SIG-M5 (cell line): Measurements from ENCODE around the gene PXK.
A peak's percentile ranks its signal among the peaks of the same experiment; 100 is the strongest.
"Not testable (repeated sequence)": the region's sequence is repeated elsewhere in the genome, so short reads cannot be mapped to it uniquely, and the experiment has no call there.

Experiments used
- DNase-seq: peaks from one replicate; lab custom pipeline; 2025; lab: John Stamatoyannopoulos, UW

Gene PXK

GRCh38 chr3:58332575-58333188 is at the start of gene PXK:
TSS of gene PXK (plus strand) at chr3:58332892. CDS start at chr3:58332989, 97 bp downstream.
- DNase-seq = no peak

DNA sequence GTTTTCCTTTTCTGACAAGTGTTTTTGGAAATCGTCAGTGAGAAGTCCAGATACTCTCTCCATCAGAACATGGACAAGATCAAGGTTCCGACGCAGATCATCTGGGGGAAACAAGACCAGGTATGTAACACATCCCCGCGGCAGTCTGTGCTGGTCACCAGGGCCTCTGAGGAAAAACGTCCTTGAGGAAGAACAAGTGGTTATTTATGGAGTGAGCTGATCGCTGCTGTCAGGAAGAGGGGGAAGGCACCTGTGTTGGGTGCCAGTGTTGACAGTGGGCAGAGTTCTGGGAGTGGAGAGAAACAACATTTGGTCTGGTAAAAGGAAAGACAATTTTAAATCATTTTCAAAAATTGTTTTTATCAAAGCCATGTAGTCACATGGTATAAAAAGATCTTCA is 47.4 kb upstream of the PXK start:
- no peak for DNase-seq

GRCh38 chr3:58287354-58287753 is 45.3 kb upstream of the PXK start:
- DNase-seq = no peak

DNA sequence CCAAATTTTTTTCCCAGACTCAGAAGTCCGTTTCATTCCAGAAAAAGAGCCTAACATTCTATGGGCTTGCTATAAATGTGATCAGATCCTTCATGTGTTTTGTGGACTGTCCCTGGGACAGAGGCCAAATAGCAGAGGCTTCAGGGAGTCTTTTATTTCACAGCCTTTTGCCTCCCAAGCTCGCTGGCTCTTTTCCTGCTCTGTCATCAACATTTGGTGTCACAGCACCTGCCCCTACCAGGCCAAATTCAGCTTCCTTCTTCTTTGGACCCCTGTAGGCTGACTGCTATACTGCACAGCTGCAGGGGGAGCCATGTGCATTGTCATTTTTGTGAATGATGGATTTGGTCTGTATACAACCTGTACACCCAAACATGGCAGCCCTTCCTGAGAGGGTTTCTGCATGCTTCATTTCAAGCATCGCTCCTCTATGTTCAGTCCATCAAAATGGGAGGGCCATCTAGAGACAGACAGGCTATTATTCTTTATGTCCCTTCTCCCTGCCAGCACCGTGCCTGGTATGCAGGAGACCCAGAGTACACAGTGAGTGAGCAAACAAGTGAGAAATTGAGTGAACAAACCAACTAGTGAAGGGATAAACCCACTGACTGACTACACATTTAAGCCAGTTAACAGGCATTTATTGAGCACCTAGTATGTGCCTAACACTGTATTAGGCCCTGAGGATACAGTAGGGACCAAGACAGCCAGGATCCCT is 44.5 kb upstream of the PXK start:
- no peak for DNase-seq

GRCh38 chr3:58288964-58289613 is 43.6 kb upstream of the PXK start:
- DNase-seq = not testable (repeated sequence)

DNA sequence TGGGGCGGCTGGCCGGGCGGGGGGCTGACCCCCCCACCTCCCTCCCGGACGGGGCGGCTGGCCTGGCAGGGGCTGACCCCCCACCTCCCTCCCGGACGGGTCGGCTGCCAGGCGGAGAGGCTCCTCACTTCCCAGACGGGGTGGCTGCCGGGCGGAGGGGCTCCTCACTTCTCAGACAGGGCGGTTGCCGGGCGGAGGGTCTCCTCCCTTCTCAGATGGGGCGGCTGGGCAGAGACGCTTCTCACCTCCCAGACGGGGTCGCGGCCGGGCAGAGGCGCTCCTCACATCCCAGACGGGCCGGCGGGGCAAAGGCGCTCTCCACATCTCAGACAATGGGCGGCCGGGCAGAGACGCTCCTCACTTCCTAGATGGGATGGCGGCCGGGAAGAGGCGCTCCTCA is 42.2 kb upstream of the PXK start:
- not testable (repeated sequence) for DNase-seq

DNA sequence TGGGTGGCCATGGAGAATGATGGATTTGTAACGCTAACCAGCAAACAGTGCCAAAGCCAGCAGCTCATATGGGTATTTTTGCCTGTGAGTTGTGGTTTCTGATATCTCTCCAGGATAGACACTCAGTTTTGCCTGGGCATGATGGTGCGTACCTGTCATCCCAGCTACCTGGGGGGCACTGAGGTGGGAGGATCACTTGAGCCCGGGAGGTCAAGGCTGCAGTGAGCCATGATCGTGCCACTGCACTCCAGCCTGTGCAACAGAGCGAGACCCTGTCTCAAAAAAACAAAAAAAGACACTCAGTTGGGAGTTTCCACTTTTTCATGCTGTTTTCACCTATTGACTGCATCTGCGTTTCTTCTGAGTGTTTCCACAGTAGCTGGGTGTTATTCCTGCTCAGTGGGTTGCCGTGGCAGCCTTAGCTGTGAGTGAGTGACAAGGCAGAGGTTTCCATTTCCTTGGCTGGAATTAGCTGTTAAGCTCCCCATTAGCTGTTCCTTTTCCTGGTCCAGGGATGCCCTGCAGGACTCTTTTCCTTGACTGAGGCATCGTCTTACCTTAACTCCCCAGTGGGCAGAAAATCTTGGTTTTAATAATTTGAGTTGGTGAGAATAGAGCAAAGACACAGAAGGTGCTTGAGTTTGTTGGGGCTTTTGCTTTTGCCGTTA is 40.9 kb upstream of the PXK start:
- no peak for DNase-seq

DNA sequence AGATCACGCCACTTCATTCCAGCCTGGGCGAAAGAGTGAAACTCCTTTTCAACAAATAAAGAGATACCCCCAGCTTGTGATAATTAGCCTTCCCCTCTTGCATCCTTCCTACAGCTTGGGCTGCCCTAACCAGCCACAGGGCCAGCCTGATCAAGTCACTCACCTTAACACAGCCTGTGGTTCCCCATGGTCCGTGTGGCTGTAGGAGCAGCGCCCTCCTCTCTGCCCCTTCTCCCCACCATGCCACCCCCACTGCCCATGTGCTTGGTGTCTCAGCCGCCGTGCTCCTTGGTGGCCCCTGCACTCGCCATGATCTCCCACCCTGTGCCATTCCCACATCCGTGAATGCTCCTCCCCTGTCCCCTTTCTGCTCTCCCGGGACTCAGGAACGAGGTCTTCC is 39.8 kb upstream of the PXK start:
- no peak for DNase-seq

GRCh38 chr3:58293516-58293915 is 39.2 kb upstream of the PXK start:
- no peak for DNase-seq

GRCh38 chr3:58296269-58296668 is 36.4 kb upstream of the PXK start:
- DNase-seq = no peak

DNA sequence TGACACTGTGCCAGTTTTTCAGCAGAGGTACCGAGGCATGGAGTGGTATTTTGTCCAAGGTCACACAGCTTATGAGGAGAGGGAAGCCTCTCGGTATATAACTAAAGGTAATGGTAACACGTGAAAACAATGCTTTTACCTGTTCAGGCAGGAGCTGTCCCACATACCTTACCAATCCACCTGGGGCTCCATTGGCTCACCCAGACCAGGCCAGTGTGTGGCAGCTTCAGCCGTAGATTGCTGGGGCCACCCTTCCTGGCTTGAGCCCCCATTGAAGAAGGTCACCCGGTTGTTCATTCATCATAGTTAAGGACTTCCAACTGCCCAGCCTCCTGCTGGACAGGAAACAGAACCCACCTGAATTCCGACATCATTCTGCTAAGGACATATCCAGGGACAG is 35.8 kb upstream of the PXK start:
- DNase-seq = no peak

- no peak for DNase-seq
Observed at GRCh38 chr3:58298190-58298589, 34.5 kb upstream of the PXK start.

- DNase-seq = no peak
Observed at GRCh38 chr3:58299075-58299474, 33.6 kb upstream of the PXK start.

GRCh38 chr3:58299839-58300516 is 32.7 kb upstream of the PXK start:
- DNase-seq = no peak

DNA sequence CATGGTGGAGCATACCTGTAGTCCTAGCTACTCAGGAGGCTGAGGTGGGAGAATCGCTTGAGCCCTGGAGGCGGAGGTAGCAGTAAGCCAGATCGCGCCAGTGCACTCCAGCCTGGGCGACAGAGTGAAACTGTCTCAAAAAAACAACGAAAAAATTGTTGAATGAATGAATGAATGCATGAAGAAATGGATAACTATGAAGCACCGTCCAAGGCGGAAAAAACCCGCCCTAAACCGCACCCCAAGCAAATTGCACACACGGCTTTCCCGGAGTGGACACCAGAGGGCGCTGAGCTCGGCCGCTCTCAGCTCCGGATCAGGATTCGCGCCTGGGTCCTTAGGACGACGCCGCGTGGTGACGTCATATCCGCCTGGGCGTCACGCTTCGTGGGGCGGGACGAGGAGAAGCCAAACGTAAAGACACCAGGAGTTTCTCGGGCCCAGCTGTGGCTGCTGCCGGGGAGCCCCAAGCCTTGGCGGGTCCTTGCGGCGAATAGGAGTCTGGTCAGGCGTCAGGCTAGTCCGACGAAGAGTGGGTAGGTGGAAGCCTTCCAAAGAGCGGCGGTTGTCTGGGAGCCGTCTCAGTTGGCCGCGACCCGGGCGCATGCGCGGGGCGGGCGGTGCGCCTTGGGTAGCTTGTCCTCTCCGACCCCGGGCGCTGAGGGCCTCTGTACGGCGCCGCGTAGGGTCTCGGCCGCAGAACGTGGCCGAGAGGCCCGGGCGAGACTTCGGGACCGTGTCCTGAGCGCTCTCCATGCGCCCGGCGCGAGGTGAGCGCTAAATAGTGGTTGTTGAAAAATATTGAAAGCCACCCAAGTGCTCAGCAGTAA is 26.6 kb upstream of the PXK start, which contains the start of the genes HTD2 and RPP14:
TSS of gene HTD2 (plus strand) at position 639 of the 830 bp plus-strand sequence. CDS start 11,094 bp downstream, outside the sequence.
TSS of gene RPP14 (plus strand) at position 364 of the 830 bp plus-strand sequence. CDS start 4,085 bp downstream, outside the sequence.
- DNase-seq = peak; percentile 61

DNA sequence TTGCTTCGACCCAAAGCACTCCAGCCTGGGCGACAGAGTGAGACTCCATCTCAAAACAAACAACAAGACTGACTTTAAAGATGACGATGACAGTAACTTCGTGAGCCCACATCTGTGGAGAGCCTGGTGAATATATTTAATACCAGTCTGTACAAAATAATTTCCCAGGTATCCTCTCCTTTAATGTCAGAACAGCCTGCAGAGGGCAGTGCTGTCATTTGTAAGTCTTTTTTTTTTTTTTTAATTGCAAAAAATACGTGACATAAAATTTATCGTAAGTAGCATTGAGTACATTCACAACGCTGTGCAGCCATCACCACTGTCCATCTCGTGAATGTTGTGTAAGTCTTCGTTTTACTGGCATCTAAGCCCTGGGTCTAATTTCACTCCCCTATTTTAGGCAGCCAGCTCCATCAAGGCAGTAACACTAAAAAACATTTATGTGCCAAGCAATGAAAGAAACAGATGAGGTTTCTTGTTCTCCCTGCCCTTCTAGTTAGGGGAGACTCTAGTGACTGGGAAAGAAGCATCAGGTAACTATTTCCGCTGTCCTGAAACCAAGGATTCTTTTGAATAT is 25.0 kb upstream of the PXK start:
- DNase-seq = no peak

DNA sequence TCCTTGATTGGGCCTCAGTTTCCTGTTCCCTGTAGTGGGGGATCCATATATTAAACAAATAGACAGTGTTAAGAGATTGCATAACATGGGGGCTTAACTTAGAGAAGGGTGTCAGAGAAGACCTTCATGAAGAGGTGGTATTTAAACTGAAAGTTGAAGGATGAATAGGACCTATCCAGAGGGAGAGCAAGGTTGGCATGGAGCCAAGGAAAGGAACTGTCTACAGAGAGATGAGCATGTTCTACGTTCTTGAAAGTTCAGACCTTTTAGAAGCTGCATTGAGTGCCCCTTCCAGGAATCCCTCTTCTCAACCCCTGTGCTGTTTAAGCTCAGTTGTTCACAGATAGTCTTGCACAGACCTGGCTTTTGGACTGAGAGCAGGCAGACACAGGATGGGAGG is 24.0 kb upstream of the PXK start:
- no peak for DNase-seq

GRCh38 chr3:58317811-58318210 is 14.9 kb upstream of the PXK start:
- DNase-seq = no peak

GRCh38 chr3:58321791-58322190 is 10.9 kb upstream of the PXK start:
- no peak for DNase-seq

DNA sequence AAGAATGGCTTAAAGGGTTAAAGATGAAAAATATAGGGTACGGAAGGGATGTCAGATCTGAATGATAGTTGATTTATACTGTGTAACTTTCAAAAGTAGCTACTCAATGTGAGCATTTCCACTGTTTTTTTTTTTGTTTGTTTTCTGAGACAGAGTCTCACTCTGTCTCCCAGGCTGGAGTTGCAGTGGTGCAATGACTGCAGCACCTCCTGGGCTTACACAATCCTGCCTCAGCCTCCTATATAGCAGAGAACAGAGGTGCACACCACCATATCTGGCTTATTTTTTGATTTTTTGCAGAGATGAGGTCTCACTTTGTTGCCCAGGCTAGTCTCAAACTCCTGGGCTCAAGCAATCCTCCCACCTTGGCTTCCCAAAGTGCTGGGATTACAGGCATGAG is 9.9 kb upstream of the PXK start:
- no peak for DNase-seq
